ENCODE data around the gene ADGRF5.

GRCh38 chr6:46815130-46815529 lies 106.6 kb downstream of the ADGRF5 start:
- TF ChIP-seq CTCF (IDR thresholded peaks at IDR 0.05): no peak
- TF ChIP-seq POLR2A (IDR thresholded peaks at IDR 0.05): no peak

Data from adrenal gland (tissue), 5 donors.